ENCODE measurements around the gene NAV3. TPM values are rescaled to one million over a fixed set of nuclear protein-coding genes. Genes with fewer than 3 reads are reported as not detected.

NAV3 gene
- total RNA-seq, 6 donors from 2014 or later, result 3.5 to 24.1 (median 8.6) TPM

GRCh38 chr12:78118036-78118435 is 287.3 kb downstream of the NAV3 start:
- TF ChIP-seq CTCF (IDR thresholded peaks at IDR 0.05) (no peak), POLR2AphosphoS5 (IDR thresholded peaks at IDR 0.05) (no peak), EP300 (IDR thresholded peaks at IDR 0.05) (no peak), POLR2A (IDR thresholded peaks at IDR 0.05) (no peak)
- DNase-seq (no peak), ATAC-seq (ENCODE audit: low FRiP score in 2 of 2) (no peak)
- H3K4me3 ChIP-seq, result no peak overlapping the region
- peaks cover 0 to 3% (median 0%) of the 10 kb centered on the region in 4 donors for H3K36me3 ChIP-seq
- no peak overlapping the region for H3K27ac ChIP-seq
- no peaks in the 10 kb centered on the region for H3K27me3 ChIP-seq
- peaks cover 0 to 5% (median under 1%) of the 10 kb centered on the region in 4 donors for H3K9me3 ChIP-seq
- WGBS, 2 donors, result 66 to 72% methylated on average over 6 of the region's 6 CpGs
- H3K4me1 ChIP-seq, result no peaks in the 10 kb centered on the region

- no peak for TF ChIP-seq CTCF (IDR thresholded peaks at IDR 0.05)
- no peak for TF ChIP-seq EP300 (IDR thresholded peaks at IDR 0.05)
- 81 to 84% methylated on average over 2 of the region's 2 CpGs for whole genome bisulfite sequencing, 2 donors
- Histone ChIP-seq H3K4me1 (no peaks in the 10 kb centered on the region), H3K27me3 (no peaks in the 10 kb centered on the region), H3K36me3 (peaks cover 0 to 3% (median 0%) of the 10 kb centered on the region in 4 donors), H3K4me3 (no peak overlapping the region), H3K9me3 (peaks cover 0 to under 1% (median 0%) of the 10 kb centered on the region in 4 donors), H3K27ac (no peak overlapping the region)
- no peak for ATAC-seq (ENCODE audit: low FRiP score in 2 of 2)
- no peak for DNase-seq
Measured at GRCh38 chr12:78118486-78118885, 287.8 kb downstream of the NAV3 start.

GRCh38 chr12:78119351-78119918 is 288.7 kb downstream of the NAV3 start:
- peaks cover 0 to 3% (median 0%) of the 10 kb centered on the region in 4 donors for H3K36me3 ChIP-seq
- WGBS, 2 donors, result 82 to 87% methylated on average over 8 to 12 of the region's 12 CpGs
- no peak overlapping the region for H3K27ac ChIP-seq
- ATAC-seq (ENCODE audit: low FRiP score in 2 of 2) (no peak), DNase-seq (no peak)
- TF ChIP-seq POLR2AphosphoS5 (IDR thresholded peaks at IDR 0.05) (no peak), EP300 (IDR thresholded peaks at IDR 0.05) (no peak), POLR2A (IDR thresholded peaks at IDR 0.05) (no peak), CTCF (IDR thresholded peaks at IDR 0.05) (no peak)
- H3K4me1 ChIP-seq, result no peaks in the 10 kb centered on the region
- H3K27me3 ChIP-seq, result no peaks in the 10 kb centered on the region
- no peak overlapping the region for H3K4me3 ChIP-seq
- H3K9me3 ChIP-seq, result no peaks in the 10 kb centered on the region

DNA sequence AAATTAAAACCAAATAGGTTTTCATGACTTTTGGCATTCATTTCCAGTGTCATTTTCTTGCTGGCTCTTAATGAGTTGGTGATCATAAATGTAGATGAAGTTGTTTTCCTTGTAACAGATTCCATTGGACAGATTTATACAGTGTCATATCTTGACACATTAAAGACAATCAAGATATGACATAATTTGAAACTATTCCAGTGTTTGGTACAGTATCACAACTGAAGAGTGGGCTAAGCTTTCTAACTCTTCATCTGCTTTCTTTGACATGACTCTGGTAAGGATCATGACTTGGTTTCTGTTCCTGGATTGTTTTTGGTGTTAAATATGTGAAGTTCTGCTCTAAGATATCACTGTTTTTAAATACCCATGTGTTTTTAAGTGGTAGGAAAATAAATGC is 289.6 kb downstream of the NAV3 start:
- no peaks in the 10 kb centered on the region for H3K9me3 ChIP-seq
- TF ChIP-seq EP300 (IDR thresholded peaks at IDR 0.05), result no peak
- no peak for TF ChIP-seq POLR2AphosphoS5 (IDR thresholded peaks at IDR 0.05)
- TF ChIP-seq POLR2A (IDR thresholded peaks at IDR 0.05), result no peak
- TF ChIP-seq CTCF (IDR thresholded peaks at IDR 0.05), result no peak
- H3K27ac ChIP-seq, result no peak overlapping the region
- ATAC-seq (ENCODE audit: low FRiP score in 2 of 2), result no peak
- DNase-seq, result no peak
- peaks cover 0 to 3% (median 0%) of the 10 kb centered on the region in 4 donors for H3K36me3 ChIP-seq
- H3K4me3 ChIP-seq, result no peak overlapping the region
- no peaks in the 10 kb centered on the region for H3K4me1 ChIP-seq
- H3K27me3 ChIP-seq, result no peaks in the 10 kb centered on the region

GRCh38 chr12:78120866-78121560 is 290.3 kb downstream of the NAV3 start:
- Histone ChIP-seq H3K27me3 (no peaks in the 10 kb centered on the region), H3K36me3 (peaks cover 0 to 3% (median 0%) of the 10 kb centered on the region in 4 donors), H3K27ac (no peak overlapping the region), H3K4me3 (no peak overlapping the region), H3K9me3 (no peaks in the 10 kb centered on the region), H3K4me1 (no peaks in the 10 kb centered on the region)
- WGBS, 2 donors, result 71 to 77% methylated on average over 6 of the region's 6 CpGs
- DNase-seq, result no peak
- TF ChIP-seq POLR2AphosphoS5 (IDR thresholded peaks at IDR 0.05) (no peak), EP300 (IDR thresholded peaks at IDR 0.05) (no peak), POLR2A (IDR thresholded peaks at IDR 0.05) (no peak), CTCF (IDR thresholded peaks at IDR 0.05) (peak in 1 of 6 experiments; percentile 15)
- ATAC-seq (ENCODE audit: low FRiP score in 2 of 2), result no peak
